OCI-LY7 (cell line): ENCODE results near the gene CTSZ. TPM values are rescaled to one million over a fixed set of nuclear protein-coding genes. Genes with fewer than 3 reads are reported as not detected.

Source experiments
- BruUV-seq: library from RNA; stranded (reverse); fragments of 400-500 nt; replicated peaks from 2 replicates; lab custom pipeline; 2021; lab: Mats Ljungman, UMichigan
- CTCF ChIA-PET: fragments of 300-600 bp; sonication (Branson Sonifier 250); formaldehyde crosslinking; loops from one replicate; lab custom pipeline; 2022; ENCODE audit warnings: antibody characterized with exemption; ENCODE audit not compliant: unreplicated experiment; lab: Charles Lee
- POLR2A ChIA-PET: fragments of 300-600 bp; sonication (Branson Sonifier 250); formaldehyde crosslinking; loops from one replicate; lab custom pipeline; 2022; ENCODE audit warnings: antibody characterized with exemption; lab: Charles Lee
- DNase-seq: peaks from one replicate; pipeline ENCODE4 v3.0.0-alpha.2; 2015; ENCODE audit warnings: low spot score
- H2AFZ ChIP-seq: fragments of 200-600 bp; sonication (generic), shearing (Covaris generic); 2 replicates; pipeline ENCODE4 v1.6.1; 2014; ENCODE audit warnings: mild to moderate bottlenecking, antibody characterized with exemption, low read length, moderate library complexity
- H3K27ac ChIP-seq: fragments of 200-600 bp; sonication (generic); 2 replicates; pipeline ENCODE4 v1.5.1; 2014; ENCODE audit warnings: mixed run types, low read depth, mild to moderate bottlenecking, moderate library complexity, low read length, inconsistent platforms; ENCODE audit not compliant: poor library complexity, severe bottlenecking
- H3K36me3 ChIP-seq: fragments of 200-600 bp; sonication (generic); 2 replicates; pipeline ENCODE4 v1.6.1; 2014; ENCODE audit warnings: mild to moderate bottlenecking, antibody characterized with exemption, low read length, moderate library complexity, mixed read lengths; ENCODE audit not compliant: insufficient read depth
- H3K4me1 ChIP-seq: fragments of 200-600 bp; sonication (generic); 2 replicates; pipeline ENCODE4 v1.5.1; 2014; ENCODE audit warnings: mild to moderate bottlenecking, low read length; ENCODE audit not compliant: insufficient read depth, poor library complexity, severe bottlenecking
- H3K4me2 ChIP-seq: fragments of 200-600 bp; sonication (generic); 2 replicates; pipeline ENCODE4 v1.6.1; 2014; ENCODE audit warnings: mild to moderate bottlenecking, low read length
- H3K4me3 ChIP-seq: fragments of 200-600 bp; sonication (generic); 2 replicates; pipeline ENCODE4 v1.5.1; 2014; ENCODE audit warnings: mild to moderate bottlenecking, low read depth, low read length; ENCODE audit not compliant: poor library complexity, severe bottlenecking
- H3K79me2 ChIP-seq: fragments of 200-600 bp; sonication (generic); 2 replicates; pipeline ENCODE4 v1.6.1; 2016; ENCODE audit warnings: low read depth, mild to moderate bottlenecking, low read length, moderate library complexity, mixed read lengths; ENCODE audit not compliant: insufficient read depth
- H3K9me2 ChIP-seq: fragments of 200-600 bp; sonication (generic); 2 replicates; pipeline ENCODE4 v1.6.1; 2016; ENCODE audit warnings: mild to moderate bottlenecking, low read length, mixed read lengths; ENCODE audit not compliant: insufficient read depth
- H3K9me3 ChIP-seq: fragments of 200-600 bp; sonication (generic); 2 replicates; pipeline ENCODE4 v1.6.1; 2014; ENCODE audit warnings: mild to moderate bottlenecking, mixed run types, low read length, mixed read lengths
- H4K20me1 ChIP-seq: fragments of 200-600 bp; sonication (generic); 2 replicates; pipeline ENCODE4 v1.6.1; 2014; ENCODE audit warnings: mild to moderate bottlenecking, antibody characterized with exemption, low read length, moderate library complexity, mixed read lengths; ENCODE audit not compliant: insufficient read depth
- CTCF ChIP-seq: fragments of 200-600 bp; sonication (generic); conservative IDR thresholded peaks from 2 replicates; pipeline ENCODE4 v1.5.1; 2014; ENCODE audit warnings: mild to moderate bottlenecking, antibody characterized with exemption, low read length, moderate library complexity, mixed read lengths
- EZH2phosphoT487 ChIP-seq: fragments of 200-600 bp; sonication (generic); IDR thresholded peaks from 2 replicates; pipeline ENCODE4 v1.6.1; 2018; ENCODE audit warnings: low read depth, borderline replicate concordance, mild to moderate bottlenecking, mixed run types, antibody characterized with exemption, low read length, moderate library complexity, mixed read lengths
- intact Hi-C: fragments of 100-400 bp; cut with micrococcal nuclease; formaldehyde crosslinking; loops from one replicate; pipeline ENCODE4 v1.10.0; 2022; ENCODE audit not compliant: unreplicated experiment
- total RNA-seq, 2 experiments: library from RNA; depleted of rRNA in 1 of 2; stranded (reverse); fragments of >200 nt in 1 of 2; shearing (Covaris generic) in 1 of 2; gene quantifications; 2 replicates each; pipeline ENCODE4 v1.2.3, GENCODE V29; 2014 to 2022

CTSZ gene
- total RNA-seq, 2 experiments from 2014 or later: 50.5 to 114 TPM

GRCh38 chr20:59005523-59006166 is 1.4 kb downstream of the CTSZ start:
- no peak for TF ChIP-seq CTCF
- no peak for TF ChIP-seq EZH2phosphoT487
- POLR2A ChIA-PET: interaction anchor here (1.0 to 2.3 kb wide), 2 partner anchors 38 to 98 kb away, joined by 4 to 5 read pairs; no protein-coding TSS in a partner anchor
- Histone ChIP-seq H3K4me2 (peak overlapping the region; percentile 94), H4K20me1 (no peaks in the 10 kb centered on the region), H2AFZ (peak overlapping the region; percentile 50; the same call in 1 of the 2 replicates), H3K79me2 (peaks cover 19% of the 10 kb centered on the region; the same call in 1 of the 2 replicates), H3K9me3 (no peaks in the 10 kb centered on the region), H3K36me3 (peaks cover 28% of the 10 kb centered on the region), H3K27ac (peak overlapping the region; percentile 85), H3K4me3 (peak overlapping the region; percentile 74), H3K4me1 (peaks cover 68% of the 10 kb centered on the region), H3K9me2 (no peaks in the 10 kb centered on the region)
- intact Hi-C loops: loop anchor here (1.0 to 10.0 kb wide), 5 partner anchors 24 to 353 kb away; partner anchors contain the start of genes NELFCD, PRELID3B and ZNF831
- peak; percentile 20 for DNase-seq
- CTCF ChIA-PET: no interaction called here
- BruUV-seq: no TSS peak

GRCh38 chr20:59004763-59005522 is 2.1 kb downstream of the CTSZ start:
- POLR2A ChIA-PET: interaction anchor here (2.3 kb wide), 1 partner anchor 39 kb away, joined by 5 read pairs; no protein-coding TSS in a partner anchor
- no peaks in the 10 kb centered on the region for H3K9me3 ChIP-seq
- CTCF ChIA-PET: interaction anchor here (1.0 kb wide), 1 partner anchor 10 kb away, joined by 5 read pairs; no protein-coding TSS in a partner anchor
- peak; percentile 86 for DNase-seq
- no peaks in the 10 kb centered on the region for H4K20me1 ChIP-seq
- peak overlapping the region; percentile 85 for H3K27ac ChIP-seq
- peaks cover 19% of the 10 kb centered on the region; the same call in 1 of the 2 replicates for H3K79me2 ChIP-seq
- peak overlapping the region; percentile 50; the same call in 1 of the 2 replicates for H2AFZ ChIP-seq
- peak overlapping the region; percentile 94 for H3K4me2 ChIP-seq
- peaks cover 34% of the 10 kb centered on the region for H3K36me3 ChIP-seq
- TF ChIP-seq EZH2phosphoT487: no peak
- no peak for TF ChIP-seq CTCF
- intact Hi-C loops: loop anchor here (1.0 to 10.0 kb wide), 4 partner anchors 24 to 160 kb away; partner anchors contain the start of genes NELFCD, PRELID3B and ZNF831
- peak overlapping the region; percentile 74 for H3K4me3 ChIP-seq
- BruUV-seq: no TSS peak
- H3K9me2 ChIP-seq: no peaks in the 10 kb centered on the region
- H3K4me1 ChIP-seq: peaks cover 61% of the 10 kb centered on the region
